ENCODE measurements around the gene SEC61B.

DNA sequence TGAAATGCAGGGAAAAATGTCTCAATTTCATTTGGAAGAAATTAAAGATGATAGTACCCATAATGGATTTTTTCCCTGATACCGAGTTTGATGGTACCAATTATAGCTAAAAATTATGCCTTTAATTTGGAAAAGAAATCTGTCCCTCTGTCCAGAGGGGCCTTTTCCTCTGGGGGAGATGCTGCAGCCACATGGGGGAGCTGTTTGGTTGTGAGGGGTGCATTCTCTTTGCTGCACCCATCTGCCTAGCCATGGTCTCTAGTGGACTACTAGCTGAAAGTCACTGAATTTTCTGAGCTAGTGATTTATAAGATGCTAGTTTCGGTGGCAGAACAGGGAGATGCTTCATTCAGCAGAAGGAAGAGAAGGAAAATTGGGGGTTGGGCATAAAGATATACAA lies 9.6 kb downstream of the SEC61B start:
- TF ChIP-seq POLR2A (IDR thresholded peaks at IDR 0.05; ENCODE audit: low read depth, low read length) (no peak; the same call in 1 of the 2 replicates), TAF1 (IDR thresholded peaks at IDR 0.05; ENCODE audit: low read depth, low read length) (no peak), POLR2AphosphoS5 (IDR thresholded peaks at IDR 0.05; ENCODE audit: low read depth, low read length) (no peak), PAX5 (IDR thresholded peaks at IDR 0.05; ENCODE audit: insufficient read depth, low read length, severe bottlenecking) (no peak), POU2F2 (IDR thresholded peaks at IDR 0.05; ENCODE audit: low read depth, low read length) (peak; percentile 46; the same call in 1 of the 2 replicates)

Measured in GM12891 (cell line).